GM19193 (cell line): ENCODE results near the gene LRRC23.

ENCODE experiments used
- POLR2A ChIP-seq: IDR thresholded peaks from 4 replicates; pipeline ENCODE4 v1.6.1; 2011; ENCODE audit not compliant: insufficient read depth, insufficient read length; ENCODE audit errors: extremely low read depth

LRRC23 gene

DNA sequence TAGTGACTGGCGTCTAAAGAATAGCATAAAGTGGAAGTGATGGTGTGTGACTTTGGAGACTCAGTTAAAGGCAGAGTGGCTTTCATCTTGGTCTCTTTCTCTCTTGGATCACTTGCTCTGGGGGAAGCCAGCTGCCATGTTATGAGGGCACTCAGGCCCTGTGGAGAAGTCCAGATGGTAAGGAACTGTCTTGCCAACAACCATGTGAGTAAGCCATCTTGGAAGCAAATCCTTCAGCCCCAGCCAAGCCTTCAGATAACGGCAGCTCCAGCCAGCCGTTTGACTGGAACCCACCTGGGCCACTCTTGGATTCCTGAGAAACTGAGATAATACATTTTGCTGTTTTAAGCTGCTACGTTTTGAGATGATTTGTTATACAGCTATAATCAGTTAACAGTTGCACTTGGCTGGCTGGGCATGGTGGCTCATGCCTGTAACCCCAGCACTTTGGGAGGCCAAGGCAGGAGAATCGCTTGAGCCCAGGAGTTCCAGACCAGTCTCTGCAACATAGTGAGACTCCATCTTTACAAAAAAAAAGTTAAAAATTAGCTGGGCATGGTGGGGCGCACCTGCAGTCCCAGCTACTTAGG is 7.7 kb upstream of the LRRC23 start:
- no peak for TF ChIP-seq POLR2A

DNA sequence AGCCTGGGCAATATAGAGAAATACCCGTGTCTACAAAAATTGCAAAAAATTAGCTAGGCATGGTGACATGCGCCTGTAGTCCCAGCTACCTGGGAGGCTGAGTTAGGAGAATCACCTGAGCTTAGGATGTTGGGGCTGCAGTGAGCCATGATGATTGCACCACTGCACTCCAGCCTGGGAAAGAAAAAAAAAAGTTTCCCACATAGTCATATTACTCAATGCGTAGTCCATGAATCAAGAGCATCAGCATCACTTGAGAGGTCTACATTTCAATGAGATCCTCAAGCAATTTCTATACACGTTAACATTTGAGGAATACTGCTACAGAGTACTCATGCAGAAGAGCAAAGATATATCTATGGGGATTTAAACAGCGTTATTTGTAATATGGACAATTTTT is 5.2 kb upstream of the LRRC23 start:
- TF ChIP-seq POLR2A: no peak

GRCh38 chr12:6899837-6900519 is 4.6 kb upstream of the LRRC23 start:
- no peak for TF ChIP-seq POLR2A

DNA sequence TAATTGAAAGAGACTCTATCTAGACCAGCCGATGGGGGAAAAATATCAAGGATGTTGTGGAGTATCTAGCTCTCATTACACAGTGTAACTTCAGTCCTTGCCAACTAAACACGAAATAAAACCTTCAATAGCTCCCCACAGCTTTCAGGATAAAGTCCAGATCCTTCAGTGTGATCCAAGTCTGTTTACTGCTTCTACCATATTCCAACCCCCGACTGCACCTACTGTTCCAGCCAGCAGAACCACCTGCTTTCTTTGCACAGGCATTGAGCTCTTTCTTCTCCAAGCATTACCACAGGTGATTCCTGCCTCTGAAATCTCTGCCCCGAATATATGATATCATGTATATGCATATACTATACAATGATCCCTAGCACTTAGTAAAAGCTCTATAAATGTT is 2.2 kb upstream of the LRRC23 start:
- TF ChIP-seq POLR2A: no peak

GRCh38 chr12:6903722-6904121 is 900 bp upstream of the LRRC23 start:
- no peak for TF ChIP-seq POLR2A

- TF ChIP-seq POLR2A: no peak
Observed at GRCh38 chr12:6905414-6906040, 905 bp downstream of the LRRC23 start.

DNA sequence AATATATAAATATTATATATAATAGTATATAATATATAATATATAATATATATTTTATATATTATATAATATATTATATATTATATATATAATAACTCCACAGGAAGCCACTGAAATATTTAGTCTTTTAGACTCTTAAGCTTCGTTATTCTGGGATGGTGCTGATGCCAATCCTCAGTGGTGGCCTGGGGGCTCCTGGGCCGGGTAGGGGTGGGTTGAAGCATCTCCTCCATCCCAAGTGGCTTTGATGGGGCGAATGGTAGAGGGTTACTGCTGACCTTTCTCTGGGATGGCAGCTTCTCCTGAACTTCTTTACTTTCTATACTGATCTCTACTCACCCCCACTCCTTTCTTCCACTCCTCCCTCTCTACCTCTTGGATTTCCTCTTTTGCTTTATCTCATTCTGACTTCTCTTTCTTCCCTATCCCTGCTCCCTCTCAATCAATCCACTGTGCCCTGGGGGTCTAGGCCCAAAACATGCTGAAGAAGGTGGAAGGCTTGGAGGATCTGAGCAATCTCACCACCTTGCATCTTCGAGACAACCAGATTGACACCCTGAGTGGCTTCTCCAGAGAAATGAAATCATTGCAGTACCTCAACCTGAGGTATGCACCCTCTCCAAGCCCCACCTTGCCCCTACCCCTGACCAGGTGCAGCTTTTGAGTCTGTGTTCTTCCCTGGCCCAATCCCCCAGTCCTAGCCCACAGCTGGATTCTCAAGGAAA is 5.0 kb downstream of the LRRC23 start:
- TF ChIP-seq POLR2A: no peak

DNA sequence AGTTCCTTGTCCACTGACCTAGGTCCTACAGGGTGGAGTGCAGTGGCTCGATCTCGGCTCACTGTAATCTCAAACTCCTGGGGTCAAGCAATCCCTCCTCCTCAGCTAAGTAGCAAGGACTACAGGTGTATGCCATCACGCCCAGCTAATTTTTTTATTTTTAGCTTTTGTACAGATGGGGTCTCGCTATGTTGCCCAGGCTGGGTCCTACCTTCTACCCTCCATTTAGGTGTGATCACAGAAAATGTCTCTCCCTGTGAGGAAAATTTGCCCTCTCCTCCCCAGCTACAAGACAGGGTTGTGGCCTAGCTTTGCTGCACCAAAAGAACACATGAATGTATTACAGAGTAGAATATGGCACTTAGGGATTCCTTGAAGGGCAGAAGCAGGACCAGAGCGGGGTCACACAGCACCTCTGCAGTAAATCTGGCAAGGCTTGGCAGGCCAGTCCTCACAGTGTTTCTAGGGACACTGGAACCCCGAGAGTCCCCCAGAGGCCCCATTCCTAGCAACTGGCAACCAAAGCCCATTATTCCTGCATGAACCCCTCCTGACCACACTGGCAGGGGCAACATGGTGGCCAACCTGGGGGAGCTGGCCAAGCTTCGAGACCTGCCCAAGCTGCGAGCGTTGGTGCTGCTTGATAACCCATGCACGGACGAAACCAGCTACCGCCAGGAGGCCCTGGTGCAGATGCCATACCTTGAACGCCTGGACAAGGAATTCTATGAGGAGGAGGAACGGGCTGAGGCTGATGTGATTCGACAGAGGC is 7.7 kb downstream of the LRRC23 start:
- TF ChIP-seq POLR2A: no peak

GRCh38 chr12:6914246-6914946 is 9.8 kb downstream of the LRRC23 start, which contains the start of gene ENO2:
TSS of gene ENO2 (plus strand) at chr12:6914580. CDS start at chr12:6915833, 1,253 bp downstream.
- TF ChIP-seq POLR2A: peak; percentile 41

DNA sequence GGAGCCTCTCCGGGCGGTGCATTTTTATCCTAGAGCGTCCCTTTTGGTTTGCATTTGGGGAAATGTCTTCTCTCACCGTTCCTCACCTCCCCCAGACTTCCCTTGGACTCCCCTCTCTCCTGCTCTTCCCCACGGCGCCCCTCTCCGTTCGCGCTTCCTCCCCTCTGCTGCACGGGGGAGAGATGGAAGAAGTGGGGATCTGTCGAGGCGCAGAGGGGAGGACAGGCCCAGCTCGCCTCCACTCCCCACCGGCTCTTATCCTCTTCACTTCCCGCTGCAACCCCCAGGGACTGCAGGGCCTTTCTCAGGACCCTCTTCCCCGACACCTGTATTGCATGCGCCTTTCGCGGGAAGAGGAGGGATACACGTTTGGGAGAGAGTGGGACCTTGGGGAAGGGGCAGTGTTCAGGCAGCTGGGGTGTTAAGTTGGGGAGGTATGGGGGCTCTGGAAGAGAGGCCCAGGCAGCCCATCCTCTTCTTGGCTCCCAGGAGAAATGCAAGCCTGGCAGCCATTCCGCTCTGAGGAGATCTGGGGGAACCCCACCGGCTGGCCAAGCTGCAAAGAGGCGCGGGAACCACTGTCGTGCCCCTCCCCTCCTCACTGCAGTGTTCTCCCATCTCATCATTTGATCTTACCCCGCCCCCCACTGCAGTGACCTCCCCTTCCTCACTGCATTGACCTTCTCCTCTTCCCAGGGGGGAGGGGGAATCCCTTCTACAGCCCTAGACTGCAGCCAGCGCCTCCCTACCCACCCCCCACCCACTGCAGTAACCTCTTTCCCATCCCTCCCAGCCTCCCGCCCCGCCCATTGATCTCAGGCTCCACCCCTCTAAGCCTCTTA is 10.5 kb downstream of the LRRC23 start:
- TF ChIP-seq POLR2A: no peak

GRCh38 chr12:6915789-6916285 is 11.2 kb downstream of the LRRC23 start:
- TF ChIP-seq POLR2A: no peak

DNA sequence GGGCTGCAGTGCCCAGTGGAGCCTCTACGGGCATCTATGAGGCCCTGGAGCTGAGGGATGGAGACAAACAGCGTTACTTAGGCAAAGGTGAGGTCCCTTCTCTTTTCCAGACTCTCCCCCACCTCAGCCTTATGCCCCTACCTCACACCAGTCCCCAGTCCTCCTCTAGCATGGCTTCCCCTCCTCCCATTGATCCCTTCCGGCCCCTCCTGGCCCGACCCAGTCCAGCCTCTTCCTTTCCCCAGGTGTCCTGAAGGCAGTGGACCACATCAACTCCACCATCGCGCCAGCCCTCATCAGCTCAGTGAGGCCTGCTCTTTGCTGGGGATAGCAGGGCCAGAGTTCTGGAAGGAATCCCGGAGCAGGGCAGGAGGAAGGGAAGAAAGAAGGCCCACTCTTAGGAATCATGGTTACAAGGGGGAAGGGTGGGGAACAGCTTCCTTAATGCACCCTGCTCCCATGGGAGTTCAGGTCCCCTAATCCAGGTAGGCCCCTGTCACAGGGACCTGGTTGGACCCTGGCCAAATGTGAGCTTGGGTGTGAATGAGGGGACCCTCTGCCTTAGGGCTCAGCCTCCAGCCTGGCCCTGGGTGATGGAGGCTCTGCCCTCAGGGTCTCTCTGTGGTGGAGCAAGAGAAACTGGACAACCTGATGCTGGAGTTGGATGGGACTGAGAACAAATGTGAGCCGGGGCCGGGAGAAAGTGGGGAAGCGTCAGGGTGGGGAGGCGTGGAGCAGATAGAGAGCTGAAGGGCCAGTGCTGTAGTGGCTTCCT is 12.0 kb downstream of the LRRC23 start:
- TF ChIP-seq POLR2A: no peak
